ENCODE results near the gene FAM120A.

DNA sequence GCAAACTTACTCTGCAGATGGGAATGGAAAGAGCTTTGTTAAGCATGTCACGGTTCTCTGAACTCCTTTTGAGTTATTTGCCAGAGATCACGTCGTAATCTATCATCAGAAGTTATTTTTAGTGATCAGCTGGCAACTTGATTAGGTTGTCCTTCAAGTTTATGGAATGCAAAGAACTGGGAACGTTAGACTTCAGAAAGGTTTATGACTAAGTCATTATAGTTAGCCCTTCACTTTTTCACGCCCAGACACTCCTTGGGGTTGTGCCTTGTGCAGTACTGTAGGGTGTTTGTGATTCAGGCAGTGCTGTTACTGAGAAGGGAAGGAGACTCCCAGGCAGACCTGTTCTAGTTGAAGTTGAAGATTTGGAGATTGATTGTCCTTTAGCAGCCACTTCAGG is 98.1 kb downstream of the FAM120A start:
- TF ChIP-seq, protein P1, sequence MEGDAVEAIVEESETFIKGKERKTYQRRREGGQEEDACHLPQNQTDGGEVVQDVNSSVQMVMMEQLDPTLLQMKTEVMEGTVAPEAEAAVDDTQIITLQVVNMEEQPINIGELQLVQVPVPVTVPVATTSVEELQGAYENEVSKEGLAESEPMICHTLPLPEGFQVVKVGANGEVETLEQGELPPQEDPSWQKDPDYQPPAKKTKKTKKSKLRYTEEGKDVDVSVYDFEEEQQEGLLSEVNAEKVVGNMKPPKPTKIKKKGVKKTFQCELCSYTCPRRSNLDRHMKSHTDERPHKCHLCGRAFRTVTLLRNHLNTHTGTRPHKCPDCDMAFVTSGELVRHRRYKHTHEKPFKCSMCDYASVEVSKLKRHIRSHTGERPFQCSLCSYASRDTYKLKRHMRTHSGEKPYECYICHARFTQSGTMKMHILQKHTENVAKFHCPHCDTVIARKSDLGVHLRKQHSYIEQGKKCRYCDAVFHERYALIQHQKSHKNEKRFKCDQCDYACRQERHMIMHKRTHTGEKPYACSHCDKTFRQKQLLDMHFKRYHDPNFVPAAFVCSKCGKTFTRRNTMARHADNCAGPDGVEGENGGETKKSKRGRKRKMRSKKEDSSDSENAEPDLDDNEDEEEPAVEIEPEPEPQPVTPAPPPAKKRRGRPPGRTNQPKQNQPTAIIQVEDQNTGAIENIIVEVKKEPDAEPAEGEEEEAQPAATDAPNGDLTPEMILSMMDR (IDR thresholded peaks at IDR 0.05), result no peak
- no peak for TF ChIP-seq POLR2A (IDR thresholded peaks at IDR 0.05)
